Measurements from ENCODE around the gene KRT79. TPM values are rescaled to one million over a fixed set of nuclear protein-coding genes. Genes with fewer than 3 reads are reported as not detected.

The KRT79 gene
- total and polyA plus RNA-seq, 9 of the 15 experiments (the other 6 are each of a cell fraction or from before 2014, with no cell fraction given) = 0.03 to 2.3 (median 0.23) TPM; not detected in 2

DNA sequence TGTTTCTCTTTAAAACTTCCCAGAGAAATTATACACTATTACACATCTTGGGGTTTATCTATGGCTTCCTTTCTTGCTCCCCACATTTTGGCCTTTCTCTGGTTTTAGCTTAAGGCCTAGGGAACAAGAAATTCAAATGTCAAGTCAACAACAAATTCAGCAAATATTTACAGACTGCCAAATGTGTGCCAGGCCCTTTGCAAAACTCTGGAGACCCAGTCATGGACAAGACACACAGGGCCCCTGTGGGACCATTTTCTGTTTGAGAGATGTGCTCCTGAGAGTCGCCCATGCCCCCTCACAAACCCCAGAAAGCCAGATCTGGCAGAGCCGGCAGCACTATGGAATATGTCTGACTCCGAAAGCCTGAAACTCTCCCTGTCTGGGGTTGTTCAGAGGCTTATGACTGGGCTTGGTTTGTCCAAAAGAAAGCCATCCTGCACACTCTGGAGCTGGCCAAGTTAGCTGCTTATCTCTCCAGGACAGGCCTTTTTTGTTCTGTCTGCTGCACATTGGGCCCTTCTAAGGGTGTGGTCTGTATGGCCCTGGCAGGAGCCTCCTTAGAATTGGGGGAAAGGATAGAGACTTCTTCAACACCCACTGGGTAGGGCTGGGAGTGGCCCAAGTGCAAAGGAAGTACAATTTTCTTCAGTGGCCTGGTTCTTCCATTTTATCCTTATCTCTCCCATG lies 37.1 kb downstream of the KRT79 start (continued):
- TF ChIP-seq, protein P1, sequence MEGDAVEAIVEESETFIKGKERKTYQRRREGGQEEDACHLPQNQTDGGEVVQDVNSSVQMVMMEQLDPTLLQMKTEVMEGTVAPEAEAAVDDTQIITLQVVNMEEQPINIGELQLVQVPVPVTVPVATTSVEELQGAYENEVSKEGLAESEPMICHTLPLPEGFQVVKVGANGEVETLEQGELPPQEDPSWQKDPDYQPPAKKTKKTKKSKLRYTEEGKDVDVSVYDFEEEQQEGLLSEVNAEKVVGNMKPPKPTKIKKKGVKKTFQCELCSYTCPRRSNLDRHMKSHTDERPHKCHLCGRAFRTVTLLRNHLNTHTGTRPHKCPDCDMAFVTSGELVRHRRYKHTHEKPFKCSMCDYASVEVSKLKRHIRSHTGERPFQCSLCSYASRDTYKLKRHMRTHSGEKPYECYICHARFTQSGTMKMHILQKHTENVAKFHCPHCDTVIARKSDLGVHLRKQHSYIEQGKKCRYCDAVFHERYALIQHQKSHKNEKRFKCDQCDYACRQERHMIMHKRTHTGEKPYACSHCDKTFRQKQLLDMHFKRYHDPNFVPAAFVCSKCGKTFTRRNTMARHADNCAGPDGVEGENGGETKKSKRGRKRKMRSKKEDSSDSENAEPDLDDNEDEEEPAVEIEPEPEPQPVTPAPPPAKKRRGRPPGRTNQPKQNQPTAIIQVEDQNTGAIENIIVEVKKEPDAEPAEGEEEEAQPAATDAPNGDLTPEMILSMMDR (IDR thresholded peaks at IDR 0.05 in 2 of 3, conservative IDR thresholded peaks at IDR 0.05 in 1 of 3; ENCODE audit: insufficient read depth in 2 of 3, low read depth in 1 of 3, low read length in 3 of 3) = no peak
- TF ChIP-seq PCBP1 (IDR thresholded peaks at IDR 0.05; ENCODE audit: low read depth, low read length, poor library complexity, severe bottlenecking) (no peak), ZZZ3 (IDR thresholded peaks at IDR 0.05) (no peak), ZNF217 (CRISPR knock-in tag; IDR thresholded peaks at IDR 0.05) (no peak), EHMT2 (IDR thresholded peaks at IDR 0.05) (peak; percentile 77; the same call in 1 of the 2 replicates), ZFPM2 (CRISPR knock-in tag; IDR thresholded peaks at IDR 0.05) (no peak), STAT5A (IDR thresholded peaks at IDR 0.05; ENCODE audit: borderline replicate concordance, low read length) (peak; percentile 67), KDM5B (IDR thresholded peaks at IDR 0.05; ENCODE audit: insufficient replicate concordance, low read depth, low read length) (no peak)
- TF ChIP-seq, protein P2, sequence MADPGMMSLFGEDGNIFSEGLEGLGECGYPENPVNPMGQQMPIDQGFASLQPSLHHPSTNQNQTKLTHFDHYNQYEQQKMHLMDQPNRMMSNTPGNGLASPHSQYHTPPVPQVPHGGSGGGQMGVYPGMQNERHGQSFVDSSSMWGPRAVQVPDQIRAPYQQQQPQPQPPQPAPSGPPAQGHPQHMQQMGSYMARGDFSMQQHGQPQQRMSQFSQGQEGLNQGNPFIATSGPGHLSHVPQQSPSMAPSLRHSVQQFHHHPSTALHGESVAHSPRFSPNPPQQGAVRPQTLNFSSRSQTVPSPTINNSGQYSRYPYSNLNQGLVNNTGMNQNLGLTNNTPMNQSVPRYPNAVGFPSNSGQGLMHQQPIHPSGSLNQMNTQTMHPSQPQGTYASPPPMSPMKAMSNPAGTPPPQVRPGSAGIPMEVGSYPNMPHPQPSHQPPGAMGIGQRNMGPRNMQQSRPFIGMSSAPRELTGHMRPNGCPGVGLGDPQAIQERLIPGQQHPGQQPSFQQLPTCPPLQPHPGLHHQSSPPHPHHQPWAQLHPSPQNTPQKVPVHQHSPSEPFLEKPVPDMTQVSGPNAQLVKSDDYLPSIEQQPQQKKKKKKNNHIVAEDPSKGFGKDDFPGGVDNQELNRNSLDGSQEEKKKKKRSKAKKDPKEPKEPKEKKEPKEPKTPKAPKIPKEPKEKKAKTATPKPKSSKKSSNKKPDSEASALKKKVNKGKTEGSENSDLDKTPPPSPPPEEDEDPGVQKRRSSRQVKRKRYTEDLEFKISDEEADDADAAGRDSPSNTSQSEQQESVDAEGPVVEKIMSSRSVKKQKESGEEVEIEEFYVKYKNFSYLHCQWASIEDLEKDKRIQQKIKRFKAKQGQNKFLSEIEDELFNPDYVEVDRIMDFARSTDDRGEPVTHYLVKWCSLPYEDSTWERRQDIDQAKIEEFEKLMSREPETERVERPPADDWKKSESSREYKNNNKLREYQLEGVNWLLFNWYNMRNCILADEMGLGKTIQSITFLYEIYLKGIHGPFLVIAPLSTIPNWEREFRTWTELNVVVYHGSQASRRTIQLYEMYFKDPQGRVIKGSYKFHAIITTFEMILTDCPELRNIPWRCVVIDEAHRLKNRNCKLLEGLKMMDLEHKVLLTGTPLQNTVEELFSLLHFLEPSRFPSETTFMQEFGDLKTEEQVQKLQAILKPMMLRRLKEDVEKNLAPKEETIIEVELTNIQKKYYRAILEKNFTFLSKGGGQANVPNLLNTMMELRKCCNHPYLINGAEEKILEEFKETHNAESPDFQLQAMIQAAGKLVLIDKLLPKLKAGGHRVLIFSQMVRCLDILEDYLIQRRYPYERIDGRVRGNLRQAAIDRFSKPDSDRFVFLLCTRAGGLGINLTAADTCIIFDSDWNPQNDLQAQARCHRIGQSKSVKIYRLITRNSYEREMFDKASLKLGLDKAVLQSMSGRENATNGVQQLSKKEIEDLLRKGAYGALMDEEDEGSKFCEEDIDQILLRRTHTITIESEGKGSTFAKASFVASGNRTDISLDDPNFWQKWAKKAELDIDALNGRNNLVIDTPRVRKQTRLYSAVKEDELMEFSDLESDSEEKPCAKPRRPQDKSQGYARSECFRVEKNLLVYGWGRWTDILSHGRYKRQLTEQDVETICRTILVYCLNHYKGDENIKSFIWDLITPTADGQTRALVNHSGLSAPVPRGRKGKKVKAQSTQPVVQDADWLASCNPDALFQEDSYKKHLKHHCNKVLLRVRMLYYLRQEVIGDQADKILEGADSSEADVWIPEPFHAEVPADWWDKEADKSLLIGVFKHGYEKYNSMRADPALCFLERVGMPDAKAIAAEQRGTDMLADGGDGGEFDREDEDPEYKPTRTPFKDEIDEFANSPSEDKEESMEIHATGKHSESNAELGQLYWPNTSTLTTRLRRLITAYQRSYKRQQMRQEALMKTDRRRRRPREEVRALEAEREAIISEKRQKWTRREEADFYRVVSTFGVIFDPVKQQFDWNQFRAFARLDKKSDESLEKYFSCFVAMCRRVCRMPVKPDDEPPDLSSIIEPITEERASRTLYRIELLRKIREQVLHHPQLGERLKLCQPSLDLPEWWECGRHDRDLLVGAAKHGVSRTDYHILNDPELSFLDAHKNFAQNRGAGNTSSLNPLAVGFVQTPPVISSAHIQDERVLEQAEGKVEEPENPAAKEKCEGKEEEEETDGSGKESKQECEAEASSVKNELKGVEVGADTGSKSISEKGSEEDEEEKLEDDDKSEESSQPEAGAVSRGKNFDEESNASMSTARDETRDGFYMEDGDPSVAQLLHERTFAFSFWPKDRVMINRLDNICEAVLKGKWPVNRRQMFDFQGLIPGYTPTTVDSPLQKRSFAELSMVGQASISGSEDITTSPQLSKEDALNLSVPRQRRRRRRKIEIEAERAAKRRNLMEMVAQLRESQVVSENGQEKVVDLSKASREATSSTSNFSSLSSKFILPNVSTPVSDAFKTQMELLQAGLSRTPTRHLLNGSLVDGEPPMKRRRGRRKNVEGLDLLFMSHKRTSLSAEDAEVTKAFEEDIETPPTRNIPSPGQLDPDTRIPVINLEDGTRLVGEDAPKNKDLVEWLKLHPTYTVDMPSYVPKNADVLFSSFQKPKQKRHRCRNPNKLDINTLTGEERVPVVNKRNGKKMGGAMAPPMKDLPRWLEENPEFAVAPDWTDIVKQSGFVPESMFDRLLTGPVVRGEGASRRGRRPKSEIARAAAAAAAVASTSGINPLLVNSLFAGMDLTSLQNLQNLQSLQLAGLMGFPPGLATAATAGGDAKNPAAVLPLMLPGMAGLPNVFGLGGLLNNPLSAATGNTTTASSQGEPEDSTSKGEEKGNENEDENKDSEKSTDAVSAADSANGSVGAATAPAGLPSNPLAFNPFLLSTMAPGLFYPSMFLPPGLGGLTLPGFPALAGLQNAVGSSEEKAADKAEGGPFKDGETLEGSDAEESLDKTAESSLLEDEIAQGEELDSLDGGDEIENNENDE (IDR thresholded peaks at IDR 0.05; ENCODE audit: low read depth, low read length) = no peak
- TF ChIP-seq, protein P3, sequence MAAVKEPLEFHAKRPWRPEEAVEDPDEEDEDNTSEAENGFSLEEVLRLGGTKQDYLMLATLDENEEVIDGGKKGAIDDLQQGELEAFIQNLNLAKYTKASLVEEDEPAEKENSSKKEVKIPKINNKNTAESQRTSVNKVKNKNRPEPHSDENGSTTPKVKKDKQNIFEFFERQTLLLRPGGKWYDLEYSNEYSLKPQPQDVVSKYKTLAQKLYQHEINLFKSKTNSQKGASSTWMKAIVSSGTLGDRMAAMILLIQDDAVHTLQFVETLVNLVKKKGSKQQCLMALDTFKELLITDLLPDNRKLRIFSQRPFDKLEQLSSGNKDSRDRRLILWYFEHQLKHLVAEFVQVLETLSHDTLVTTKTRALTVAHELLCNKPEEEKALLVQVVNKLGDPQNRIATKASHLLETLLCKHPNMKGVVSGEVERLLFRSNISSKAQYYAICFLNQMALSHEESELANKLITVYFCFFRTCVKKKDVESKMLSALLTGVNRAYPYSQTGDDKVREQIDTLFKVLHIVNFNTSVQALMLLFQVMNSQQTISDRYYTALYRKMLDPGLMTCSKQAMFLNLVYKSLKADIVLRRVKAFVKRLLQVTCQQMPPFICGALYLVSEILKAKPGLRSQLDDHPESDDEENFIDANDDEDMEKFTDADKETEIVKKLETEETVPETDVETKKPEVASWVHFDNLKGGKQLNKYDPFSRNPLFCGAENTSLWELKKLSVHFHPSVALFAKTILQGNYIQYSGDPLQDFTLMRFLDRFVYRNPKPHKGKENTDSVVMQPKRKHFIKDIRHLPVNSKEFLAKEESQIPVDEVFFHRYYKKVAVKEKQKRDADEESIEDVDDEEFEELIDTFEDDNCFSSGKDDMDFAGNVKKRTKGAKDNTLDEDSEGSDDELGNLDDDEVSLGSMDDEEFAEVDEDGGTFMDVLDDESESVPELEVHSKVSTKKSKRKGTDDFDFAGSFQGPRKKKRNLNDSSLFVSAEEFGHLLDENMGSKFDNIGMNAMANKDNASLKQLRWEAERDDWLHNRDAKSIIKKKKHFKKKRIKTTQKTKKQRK (IDR thresholded peaks at IDR 0.05; ENCODE audit: borderline replicate concordance, low read depth, low read length) = no peak

All from K562 (cell line).